Measurements from ENCODE around the gene GANC.
"Not testable (repeated sequence)": the region's sequence is repeated elsewhere in the genome, so short reads cannot be mapped to it uniquely, and the experiment has no call there.

The GANC gene

DNA sequence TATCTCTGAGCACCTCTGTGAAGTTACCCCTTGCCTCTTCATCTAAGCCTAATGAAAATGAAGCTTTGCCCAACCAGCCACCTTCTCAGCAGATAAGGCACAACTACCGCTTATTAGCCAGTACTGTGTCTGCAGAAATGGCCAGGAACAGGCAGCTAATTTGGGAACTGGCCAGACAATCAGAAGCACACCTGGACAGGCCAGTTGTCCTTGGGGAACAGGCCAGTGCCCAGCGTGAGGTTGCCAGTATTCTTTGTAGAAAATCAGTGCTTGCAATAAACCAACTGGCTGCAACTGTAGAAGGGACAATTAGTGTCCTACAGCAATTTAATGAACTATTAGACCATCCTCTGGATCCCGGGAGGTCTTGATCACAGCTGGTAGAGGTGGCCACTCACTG is 10.7 kb downstream of the GANC start:
- DNase-seq = no peak

DNA sequence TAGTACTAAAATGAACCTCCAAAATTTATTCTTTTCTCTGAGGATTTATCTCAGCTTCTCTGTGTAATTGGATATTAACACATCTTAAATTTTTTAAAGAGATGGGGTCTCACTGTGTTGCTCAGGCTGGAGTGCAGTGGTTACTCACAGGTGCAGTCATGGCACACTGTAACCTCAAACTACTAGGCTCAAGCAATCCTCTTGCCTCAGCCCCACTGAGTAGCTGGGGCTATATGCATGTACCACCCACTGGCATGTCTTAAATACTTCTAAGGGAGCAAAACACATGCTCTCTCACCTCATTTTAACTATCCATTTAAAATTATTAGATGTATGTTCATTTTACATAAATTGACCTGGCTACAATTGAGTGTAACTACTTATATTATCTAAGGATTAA is 11.6 kb downstream of the GANC start:
- peak; percentile 18 for DNase-seq

DNA sequence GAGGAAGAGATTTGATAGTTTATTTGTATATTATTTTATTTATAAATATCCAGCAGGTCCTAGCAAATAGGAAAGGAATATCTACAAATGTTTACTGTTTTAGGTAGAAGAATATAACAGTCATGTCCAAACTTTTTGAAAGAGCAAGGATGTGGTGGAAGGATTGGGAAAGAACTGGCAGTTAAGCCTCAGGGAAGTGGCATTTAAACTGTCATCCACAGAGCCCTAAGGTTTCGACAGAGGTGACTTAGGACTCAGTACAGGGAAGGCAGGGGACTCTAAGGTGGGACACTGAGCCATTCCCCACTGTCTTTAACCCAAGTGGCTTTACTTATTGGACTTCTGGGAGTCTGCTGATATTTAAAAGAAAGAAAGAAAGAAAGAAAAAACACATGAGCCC is 12.0 kb downstream of the GANC start:
- DNase-seq = peak; percentile 79

DNA sequence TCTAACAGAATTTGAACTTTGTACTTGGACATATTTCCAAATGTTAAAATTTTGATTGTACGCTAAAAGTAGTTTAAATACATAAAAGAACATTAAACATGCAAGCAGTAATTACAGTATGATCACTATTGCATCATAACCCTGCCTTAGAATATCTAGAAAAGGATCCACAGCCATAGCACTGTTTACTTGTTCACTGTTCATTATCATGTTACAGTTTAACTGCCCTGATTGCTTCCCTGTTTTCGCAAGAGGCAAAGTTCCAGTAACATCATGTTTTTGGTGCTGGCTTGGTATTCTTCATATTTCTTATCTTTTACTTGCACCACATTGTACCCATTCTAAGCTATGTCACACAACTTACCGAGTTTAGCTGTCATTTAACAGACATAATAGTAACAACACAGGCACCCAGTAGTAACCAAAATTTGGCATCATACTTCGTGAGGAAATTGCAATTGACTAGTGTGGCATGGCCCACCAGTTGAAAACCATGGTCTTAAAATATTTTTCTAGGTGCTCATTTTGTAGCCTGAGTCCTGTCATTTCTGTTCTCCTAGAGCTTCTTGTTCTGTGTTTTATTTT is 13.5 kb downstream of the GANC start:
- peak; percentile 77 for DNase-seq

DNA sequence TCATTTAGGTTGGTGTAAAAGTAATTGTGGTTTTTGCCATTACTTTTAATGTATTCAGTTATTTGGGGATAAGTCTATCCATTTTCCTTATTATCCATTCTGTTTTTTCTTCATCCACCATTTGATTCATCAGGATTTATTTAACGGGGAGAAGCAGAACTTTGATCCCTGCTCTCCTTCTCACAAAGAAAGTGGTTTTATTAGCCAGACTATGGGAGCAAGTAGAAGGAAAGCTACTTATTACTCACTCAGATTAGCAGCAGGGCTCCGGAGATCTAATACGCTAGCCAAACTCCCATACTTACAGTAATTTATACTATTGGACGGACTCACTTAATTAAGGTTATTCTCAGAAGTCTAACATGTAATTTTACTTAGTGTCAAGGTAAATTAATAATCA is 14.9 kb downstream of the GANC start:
- no peak for DNase-seq

DNA sequence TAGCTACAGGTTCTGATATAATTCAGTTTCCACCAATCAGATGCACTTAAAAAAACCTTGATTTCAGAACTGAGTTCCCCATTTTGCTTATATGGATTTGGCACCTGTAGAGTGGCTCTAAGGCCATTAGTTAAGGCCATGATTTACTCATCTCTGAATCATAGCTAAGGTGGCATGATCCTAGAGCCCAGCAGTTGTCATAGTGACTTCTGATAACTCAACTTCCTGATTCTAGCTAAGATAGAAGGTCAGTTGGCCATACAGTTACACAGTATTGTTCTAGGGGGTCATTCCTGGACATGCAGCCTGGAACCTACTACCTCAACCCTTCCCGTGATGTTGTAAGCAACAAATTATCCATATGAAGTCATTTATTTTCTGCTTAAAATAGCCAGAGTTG is 16.2 kb downstream of the GANC start:
- peak; percentile 9 for DNase-seq

DNA sequence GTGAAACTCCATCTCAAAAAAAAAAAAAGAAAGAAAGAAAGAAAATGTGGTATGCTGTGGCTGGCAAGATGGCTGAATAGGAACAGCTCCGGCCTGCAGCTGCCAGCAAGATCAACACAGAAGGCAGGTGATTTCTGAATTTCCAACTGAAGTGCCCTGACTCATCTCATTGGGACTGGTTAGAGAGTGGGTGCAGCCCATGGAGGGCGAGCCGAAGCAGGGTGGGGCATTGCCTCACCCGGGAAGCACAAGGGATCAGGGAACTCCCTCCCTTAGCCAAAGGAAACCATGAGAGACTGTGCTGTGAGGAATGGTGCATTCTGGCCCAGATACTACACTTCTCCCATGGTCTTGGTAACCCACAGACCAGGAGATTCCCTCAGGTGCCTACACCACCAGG is 28.0 kb downstream of the GANC start:
- DNase-seq = not testable (repeated sequence)

DNA sequence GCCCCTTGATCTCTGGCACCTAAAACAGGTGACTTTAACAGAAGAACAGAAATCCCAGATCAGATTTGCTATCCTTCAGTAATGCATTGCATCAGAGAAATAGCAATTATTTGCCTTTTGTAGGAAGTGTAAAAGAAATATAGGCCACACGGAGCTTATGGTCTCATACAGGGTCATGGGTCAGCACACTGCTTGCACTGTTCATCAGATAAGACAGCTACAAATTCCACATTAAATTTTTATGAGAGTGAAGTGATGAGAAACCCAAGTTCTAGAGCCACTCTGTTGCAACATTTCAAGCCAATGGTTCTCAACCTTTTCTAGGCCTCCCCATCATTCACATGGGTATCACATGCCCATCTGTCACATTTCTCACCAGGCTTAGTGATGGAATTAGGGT is 33.7 kb downstream of the GANC start:
- DNase-seq = no peak

DNA sequence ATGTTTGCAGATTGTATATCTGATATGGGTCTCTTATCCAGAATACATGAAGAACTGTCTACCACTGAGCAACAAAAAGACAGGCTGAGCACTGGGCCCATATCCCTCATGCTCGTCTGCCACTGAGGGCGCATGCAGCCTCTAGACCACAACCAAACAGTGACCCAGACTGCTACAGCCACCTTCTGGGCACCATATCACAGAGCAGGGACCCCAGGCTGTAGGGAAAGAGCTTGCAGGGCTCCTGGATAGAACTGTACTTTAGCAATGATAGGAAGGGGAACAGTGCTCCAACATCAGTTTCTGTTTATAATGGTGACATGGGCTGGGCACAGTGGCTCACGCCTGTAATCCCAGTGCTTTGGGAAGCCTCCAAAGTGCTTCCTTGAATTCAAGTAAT is 40.5 kb downstream of the GANC start:
- no peak for DNase-seq

DNA sequence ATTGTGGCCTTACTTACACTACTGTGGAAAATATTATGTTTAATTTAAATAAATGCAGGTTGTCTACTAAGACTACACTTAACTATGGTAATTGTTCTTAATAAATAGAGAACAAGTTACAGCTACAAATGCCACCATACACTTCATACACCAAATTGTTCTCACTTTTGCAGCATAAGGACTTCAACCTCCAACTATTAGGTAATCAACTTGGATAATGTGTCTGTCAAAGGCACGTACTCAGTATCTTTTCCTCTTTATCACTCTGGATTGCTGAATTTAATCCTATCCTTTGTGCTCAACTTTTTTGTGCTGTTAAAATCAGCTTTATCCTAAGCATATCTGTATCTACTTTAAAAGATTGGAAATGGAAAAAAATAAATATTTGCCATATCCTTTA is 41.8 kb downstream of the GANC start:
- no peak for DNase-seq

DNA sequence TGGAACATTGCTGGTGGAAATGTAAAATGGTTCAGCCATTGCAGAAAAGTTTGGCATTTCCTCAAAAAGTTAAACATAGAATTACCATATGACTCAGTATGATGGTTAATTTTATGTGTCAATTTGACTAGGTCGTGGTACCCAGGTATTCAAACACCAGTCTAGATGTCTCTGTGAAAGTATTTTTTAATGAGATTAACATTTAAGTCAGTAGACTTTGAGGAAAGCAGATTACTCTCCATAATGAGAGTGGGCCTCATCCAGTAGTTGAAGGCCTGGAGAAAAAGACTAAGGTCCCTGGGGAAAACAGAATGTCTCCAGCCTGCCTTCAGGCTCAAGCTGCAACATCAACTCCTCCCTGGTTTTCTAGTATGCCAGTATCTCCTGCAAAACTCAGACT is 42.5 kb downstream of the GANC start:
- no peak for DNase-seq

DNA sequence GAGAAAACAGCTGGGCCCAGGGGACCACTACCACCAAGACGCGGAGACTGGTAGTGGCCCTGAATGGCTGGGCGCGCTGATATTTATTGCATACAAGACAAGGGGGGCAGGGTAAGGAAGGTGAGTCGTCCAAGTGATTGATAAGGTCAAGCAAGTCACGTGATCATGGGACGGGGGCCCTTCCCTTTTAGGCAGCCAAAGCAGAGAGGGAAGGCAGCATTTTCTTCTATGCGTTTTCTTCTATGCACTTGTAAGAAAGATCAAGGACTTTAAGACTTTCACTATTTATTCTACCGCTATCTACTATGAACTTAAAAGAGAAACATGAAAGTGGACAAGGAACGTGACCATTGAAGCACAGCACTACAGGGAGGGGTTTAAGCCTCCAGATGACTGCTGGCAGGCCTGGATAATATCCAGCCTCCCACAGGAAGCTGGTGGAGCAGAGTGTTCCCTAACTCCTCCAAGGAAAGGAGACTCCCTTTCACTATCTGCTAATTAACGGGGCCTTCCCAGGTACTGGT is 43.3 kb downstream of the GANC start:
- DNase-seq = not testable (repeated sequence)

DNA sequence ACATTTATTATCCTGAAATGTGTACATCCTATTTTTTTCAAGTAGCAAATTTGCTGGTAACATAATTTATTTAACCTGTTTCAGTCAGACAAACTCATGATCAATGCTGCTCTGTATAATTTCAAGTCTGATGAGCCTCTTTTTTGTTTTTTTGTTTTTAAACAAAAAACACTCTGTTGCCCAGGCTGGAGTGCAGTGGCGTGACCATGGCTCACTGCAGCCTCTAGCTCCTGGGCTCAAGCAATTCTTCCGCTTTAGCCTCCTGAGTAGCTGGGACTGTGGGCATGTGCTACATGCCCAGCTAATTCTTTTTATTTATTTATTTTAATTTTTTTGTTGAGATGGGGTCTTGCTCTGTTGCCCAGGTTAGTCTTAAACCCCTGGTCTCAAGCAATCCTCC is 46.2 kb downstream of the GANC start:
- no peak for DNase-seq

DNA sequence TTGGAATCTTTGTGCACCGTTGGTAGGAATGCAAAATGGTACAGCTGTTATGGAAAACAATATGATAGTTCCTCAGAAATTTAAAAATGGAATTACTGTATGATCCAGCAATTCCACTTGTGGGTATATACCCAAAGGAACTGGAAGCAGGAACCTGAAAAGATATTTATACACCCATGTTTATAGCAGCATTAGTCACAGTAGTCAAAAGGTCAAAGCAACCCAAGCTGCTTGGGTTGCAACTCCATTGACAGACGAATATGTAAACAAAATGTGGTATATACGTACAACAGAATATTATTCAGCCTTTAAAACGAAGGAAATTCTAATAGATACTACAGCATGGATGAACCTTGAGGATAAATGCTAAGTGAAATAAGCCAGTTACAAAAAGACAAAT is 51.3 kb downstream of the GANC start:
- no peak for DNase-seq

DNA sequence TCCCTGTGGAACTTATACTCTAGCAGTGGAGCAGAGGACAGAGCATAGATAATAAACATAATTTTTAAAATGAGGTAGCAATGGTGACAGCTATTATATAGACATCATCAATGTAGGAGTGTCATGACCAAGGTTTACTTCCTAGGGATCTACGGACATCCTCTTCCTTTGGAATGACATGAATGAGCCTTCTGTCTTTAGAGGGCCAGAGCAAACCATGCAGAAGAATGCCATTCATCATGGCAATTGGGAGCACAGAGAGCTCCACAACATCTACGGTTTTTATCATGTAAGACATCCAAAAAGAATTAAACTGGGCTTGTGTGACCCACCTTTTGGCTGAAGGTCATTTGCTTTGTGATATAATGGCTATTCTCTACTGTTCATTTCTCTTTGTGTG is 56.2 kb downstream of the GANC start:
- no peak for DNase-seq

DNA sequence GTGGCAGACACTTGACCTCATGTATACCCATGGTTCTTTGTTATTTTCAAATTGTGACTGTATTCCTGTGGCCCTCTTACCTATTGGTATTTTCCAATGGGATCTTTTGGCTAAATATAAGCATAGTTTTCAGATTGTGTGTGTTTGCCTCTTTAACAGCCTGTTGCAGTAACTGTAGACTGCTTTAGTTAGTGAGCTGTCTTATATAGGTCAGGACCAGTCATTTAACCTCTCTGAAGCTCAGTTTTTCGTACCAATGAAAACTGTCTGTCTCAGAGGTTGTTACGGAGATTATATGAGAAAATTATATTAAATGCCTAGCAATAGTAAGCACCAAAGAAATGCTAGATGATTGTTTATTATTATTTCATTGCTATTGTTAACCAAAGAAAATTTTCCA is 57.0 kb downstream of the GANC start:
- no peak for DNase-seq

DNA sequence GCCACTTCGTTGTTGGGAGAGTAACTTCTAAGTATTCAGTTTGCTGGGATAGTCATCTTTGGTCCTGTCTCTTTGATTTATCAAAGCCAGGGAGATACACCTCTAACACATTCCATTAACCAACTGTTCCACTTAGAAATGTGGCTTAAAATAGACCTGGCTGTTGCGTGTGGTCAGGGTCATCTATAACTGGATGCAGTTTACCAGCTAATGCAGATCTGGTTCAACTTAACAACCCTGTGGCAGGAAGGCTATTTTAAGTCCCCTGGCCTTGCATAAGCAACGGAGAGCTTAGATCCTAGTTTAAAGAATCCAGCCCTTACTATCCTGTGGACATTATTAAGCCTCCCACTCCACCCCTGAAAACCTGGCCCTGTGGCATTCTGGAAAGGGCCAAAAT is 58.2 kb downstream of the GANC start:
- peak; percentile 88 for DNase-seq

DNA sequence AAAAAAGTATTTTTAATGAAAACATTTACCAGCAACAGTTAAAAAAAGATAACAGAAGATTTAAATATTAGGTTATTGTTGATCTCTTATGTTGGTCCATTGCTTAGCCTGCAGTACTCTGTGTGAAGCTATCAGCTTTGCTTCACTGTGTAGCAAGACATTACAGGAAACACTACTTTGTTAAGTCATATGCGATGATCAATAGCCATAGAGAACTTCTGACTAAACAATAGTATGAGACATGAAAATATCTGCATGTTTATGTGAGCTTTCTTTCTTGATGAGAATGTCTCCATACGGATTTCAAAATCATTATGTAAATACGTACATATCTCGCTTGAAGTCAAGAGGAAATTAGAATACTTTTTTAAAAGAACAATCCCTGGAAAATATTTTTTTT is 59.3 kb downstream of the GANC start:
- DNase-seq = peak; percentile 20

DNA sequence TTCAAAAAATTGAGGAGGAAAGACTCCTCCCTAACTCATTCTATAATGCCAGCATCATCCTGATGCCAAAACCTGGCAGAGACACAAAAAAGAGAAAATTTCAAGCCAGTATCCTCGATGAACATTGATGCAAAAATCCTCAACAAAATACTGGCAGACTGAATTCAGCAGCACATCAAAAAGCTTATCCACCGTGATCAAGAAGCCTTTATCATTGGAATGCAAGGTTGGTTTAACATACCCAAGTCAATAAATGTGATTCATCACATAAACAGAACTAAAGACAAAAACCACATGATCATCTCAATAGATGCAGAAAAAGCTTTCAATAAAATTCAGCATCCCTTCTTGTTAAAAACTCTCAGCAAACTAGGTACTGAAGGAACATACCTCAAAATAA is 62.1 kb downstream of the GANC start:
- no peak for DNase-seq

DNA sequence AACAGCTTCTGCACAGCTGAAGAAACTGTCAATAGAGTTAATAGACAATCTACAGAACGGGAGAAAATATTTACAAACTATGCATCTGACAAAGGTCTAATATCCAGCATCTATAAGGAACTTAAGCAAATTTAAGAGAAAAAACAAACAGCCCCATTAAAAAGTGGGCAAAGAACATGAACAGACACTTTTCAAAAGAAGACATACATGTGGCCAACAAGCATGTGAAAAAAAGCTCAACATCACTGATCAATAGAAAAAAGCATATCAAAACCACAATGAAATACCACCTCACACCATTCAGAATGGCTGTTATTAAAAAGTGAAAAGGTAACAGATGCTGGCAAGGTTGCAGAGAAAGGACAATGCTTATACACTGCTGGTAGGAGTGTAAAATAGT is 63.6 kb downstream of the GANC start:
- DNase-seq = not testable (repeated sequence)

DNA sequence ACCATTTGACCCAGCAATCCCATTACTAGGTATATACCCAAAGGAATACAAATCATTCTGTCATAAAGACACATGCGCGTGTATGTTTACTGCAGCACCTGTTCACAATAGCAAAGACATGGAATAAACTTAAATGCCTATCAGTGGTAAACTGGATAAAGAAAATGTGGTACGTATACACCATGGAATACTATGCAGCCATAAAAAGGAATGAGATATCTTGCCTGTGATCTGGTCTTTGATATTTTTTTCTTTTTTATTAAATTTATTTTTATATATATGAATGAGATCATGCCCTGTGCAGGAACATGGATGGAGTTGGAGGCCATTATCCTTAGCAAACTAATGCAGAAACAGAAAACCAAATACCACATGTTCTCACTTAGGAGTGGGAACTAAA is 64.1 kb downstream of the GANC start:
- not testable (repeated sequence) for DNase-seq

DNA sequence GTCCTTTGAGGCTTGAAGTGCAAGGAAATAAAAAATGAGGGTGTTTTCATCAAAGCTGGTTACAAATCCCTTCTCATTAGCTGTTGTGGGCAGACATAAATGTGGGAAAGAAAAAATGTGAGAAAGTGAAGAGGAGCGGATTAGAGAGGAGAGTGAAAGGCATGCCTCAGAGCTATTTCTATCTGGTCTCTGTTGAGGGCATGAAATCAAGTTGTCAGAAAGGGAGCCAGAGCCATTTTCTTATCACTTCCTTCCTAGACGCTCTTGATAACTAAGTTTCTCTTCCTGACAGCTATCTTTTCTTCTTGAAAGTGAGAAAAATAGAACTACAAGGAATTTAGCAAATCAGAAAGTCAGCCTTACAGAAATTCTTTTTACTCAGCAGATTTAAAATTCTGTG is 65.5 kb downstream of the GANC start:
- no peak for DNase-seq

DNA sequence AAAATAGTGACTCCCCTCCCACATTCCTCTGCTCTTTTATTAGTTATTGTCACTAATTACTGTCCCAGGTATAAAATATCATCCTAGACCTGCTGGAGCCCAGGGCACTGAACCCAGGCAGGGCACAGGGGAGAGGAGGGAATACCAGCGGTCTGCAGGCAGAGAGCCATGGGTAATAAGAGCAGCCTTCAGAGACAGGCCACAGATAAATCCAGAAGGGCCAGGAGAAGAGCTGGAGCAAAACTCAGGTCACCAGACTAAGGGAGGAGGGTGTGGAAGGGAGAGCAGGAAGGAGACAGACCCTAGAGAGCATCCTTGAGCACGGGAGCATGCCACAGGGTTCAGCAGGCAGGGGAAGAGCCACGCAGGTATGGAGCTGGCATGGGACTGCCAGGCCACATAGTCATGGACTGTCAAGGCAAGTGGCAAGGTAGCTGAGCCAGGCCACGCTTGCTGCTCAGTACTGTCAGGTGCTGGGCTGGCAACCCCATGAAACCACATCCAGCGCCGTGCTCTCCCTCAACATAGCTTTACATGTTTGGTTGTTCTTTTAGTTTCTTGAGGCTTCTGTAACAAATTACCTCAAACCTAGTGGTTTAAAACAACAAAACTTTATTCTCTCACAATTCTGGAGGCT is 70.7 kb downstream of the GANC start:
- DNase-seq = no peak

DNA sequence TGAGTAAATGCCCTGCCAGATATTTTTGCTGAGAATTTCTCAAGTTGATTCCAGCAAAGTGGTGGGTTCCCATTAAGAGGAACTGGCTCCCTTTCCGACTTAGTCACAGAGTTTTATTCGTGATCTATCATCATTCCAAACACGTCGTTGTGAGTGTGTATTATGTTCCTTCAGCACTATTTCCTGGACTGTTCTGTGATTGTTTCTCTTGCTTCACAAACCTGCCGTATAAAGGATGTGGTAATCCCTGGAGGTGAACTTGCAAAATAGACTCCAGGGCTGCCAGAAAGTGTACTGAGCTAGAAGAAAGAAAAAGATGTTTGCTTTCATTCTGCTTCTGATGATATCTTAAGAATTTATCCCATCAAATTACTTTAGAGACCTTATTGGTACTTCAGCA is 71.8 kb downstream of the GANC start:
- DNase-seq = no peak

DNA sequence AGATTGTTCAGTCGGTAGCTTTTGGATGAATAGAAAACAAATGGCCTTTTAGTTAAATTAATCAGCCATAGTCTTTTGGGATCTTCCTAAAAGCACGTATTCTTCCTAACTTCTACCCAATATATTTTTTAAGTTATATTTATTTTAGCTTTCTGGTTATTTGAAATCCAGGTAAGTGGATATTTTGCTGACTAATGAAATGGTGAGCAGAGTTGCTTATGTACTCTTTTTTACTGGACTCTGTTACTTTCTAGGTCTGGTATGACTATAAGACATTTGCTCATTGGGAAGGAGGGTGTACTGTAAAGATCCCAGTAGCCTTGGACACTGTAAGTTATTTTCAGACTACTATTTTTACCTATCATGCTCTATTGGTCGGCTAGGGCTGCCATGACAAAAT is 72.5 kb downstream of the GANC start:
- no peak for DNase-seq
